Peyer's patch (tissue), 4 donors: ENCODE results near the gene AHRR. TPM values are rescaled to one million over a fixed set of nuclear protein-coding genes. Genes with fewer than 3 reads are reported as not detected.

Experiments used
- DNase-seq, 3 donors: peaks; one replicate each; pipeline ENCODE4 v3.0.0-alpha.2; 2017 to 2019
- H3K27ac ChIP-seq, 4 donors: fragments of 200-600 bp; sonication (generic); one replicate each; pipeline ENCODE4 v1.5.1; 2016 to 2019
- H3K27me3 ChIP-seq, 2 donors: fragments of 200-600 bp; sonication (generic); one replicate each; pipeline ENCODE4 v1.5.1; 2019
- H3K36me3 ChIP-seq, 3 donors: fragments of 200-600 bp; sonication (generic); one replicate each; pipeline ENCODE4 v1.5.1; 2016 to 2019
- H3K4me1 ChIP-seq, 4 donors: fragments of 200-600 bp; sonication (generic); one replicate each; pipeline ENCODE4 v1.5.1; 2016 to 2019
- H3K4me3 ChIP-seq, 4 donors: fragments of 200-600 bp; sonication (generic); 1 replicate in 3 of 4; 2 replicates in 1 of 4; pipeline ENCODE4 v1.5.1; 2016 to 2019; ENCODE audit warnings: mild to moderate bottlenecking in 1 of 4
- H3K9me3 ChIP-seq, 4 donors: fragments of 200-600 bp; sonication (generic); one replicate each; pipeline ENCODE4 v1.5.1; 2016 to 2019; ENCODE audit warnings: mild to moderate bottlenecking in 1 of 4
- CTCF ChIP-seq, 6 experiments: fragments of 450-650 bp in 4 of 6; fragments of 200-600 bp in 2 of 6; sonication (generic) in 1 of 6; IDR thresholded peaks; one replicate each; pipeline ENCODE4 v1.5.1; 2017 to 2019; ENCODE audit warnings: antibody characterized with exemption in 6 of 6, mild to moderate bottlenecking in 3 of 6, moderate library complexity in 1 of 6
- POLR2A ChIP-seq, 2 donors: fragments of 450-650 bp; IDR thresholded peaks; one replicate each; pipeline ENCODE4 v1.5.1; 2017; ENCODE audit warnings: antibody characterized with exemption in 2 of 2, mild to moderate bottlenecking in 2 of 2, moderate library complexity in 2 of 2
- total RNA-seq, 4 donors: library from RNA; depleted of rRNA; stranded (reverse); fragments of >200 nt; gene quantifications; one replicate each; pipeline ENCODE4 v1.1.0, GENCODE V29; 2016

AHRR gene
- total RNA-seq, 4 donors from 2014 or later, result 1.6 to 28.1 (median 2.4) TPM

GRCh38 chr5:421287-421880 is 99.9 kb downstream of the AHRR start:
- Histone ChIP-seq H3K36me3 (no peaks in the 10 kb centered on the region), H3K27me3 (no peaks in the 10 kb centered on the region), H3K4me3 (no peak overlapping the region), H3K4me1 (no peaks in the 10 kb centered on the region), H3K27ac (no peak overlapping the region), H3K9me3 (no peaks in the 10 kb centered on the region)
- TF ChIP-seq POLR2A (IDR thresholded peaks at IDR 0.05), result no peak
- no peak for TF ChIP-seq CTCF (IDR thresholded peaks at IDR 0.05)
- peak in 2 of 3 donors; percentile 39 to 42 for DNase-seq

DNA sequence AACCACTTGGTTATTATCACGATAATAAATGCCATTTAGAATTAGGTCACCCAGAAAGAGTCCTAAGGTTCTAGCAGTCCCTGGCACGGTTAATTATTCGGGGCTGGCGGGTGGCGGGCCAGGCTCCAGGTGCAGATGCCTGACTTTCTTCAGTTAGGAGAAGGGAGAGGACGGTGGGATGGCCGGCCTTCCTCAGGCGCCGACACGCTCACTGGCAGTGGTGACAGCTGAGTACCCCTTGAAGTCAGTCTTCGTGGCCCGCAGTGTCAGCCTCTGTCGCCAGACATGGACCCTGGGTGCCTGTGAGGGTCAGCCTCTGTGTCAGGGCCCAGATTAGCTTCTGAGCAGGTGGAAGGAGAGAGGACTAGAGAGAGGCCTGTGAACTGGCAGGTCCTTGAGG is 100.4 kb downstream of the AHRR start:
- peak in 2 of 3 donors; percentile 33 to 36 for DNase-seq
- no peak overlapping the region for H3K4me3 ChIP-seq
- TF ChIP-seq POLR2A (IDR thresholded peaks at IDR 0.05) (no peak), CTCF (IDR thresholded peaks at IDR 0.05) (no peak)

DNA sequence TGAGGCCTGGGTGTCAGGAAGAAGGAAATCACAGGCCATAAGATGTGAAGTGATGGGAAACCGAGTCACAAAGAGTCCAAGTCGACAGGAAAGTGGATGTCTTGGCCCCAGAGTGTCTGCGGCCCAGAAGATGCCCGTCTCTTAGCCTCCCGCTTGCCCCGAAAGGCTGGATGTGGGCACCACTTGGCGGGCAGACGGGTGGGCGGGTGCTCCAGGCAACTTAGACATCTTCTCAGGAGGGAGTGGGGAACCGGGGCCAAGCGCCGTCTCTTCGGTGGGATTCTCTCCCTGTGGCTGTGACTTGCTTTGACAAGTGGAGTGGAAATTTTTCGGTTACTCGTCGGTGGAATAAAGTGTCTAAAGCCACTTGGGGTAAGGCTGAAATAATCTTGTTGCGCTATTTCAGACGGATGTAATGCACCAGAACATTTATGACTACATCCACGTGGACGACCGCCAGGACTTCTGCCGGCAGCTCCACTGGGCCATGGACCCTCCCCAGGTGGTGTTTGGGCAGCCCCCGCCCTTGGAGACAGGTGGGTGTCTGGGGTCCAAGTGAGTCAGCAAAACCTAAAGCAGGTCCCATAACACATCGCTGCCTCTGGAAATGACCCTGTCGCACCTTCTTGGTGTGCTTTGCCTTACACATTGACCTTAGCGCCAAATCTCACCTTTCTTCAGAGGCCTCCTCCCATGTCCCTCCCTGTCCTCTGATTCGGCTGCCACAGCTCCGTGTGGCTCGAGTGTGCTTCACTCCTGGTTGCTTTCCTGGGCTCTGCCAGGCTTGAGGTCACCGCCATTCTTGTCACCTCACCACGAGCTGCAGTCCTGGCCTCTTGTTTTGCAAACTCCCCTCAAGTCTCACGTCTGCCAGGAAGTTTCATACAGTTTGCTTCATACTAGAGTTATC is 101.1 kb downstream of the AHRR start:
- Histone ChIP-seq H3K36me3 (no peaks in the 10 kb centered on the region), H3K27ac (no peak overlapping the region), H3K4me1 (no peaks in the 10 kb centered on the region), H3K27me3 (no peaks in the 10 kb centered on the region), H3K9me3 (no peaks in the 10 kb centered on the region), H3K4me3 (no peak overlapping the region)
- DNase-seq, result peak in 2 of 3 donors; percentile 33 to 42
- no peak for TF ChIP-seq CTCF (IDR thresholded peaks at IDR 0.05)
- no peak for TF ChIP-seq POLR2A (IDR thresholded peaks at IDR 0.05)

More for the DNA sequence above, 100.4 kb downstream of the AHRR start:
- no peaks in the 10 kb centered on the region for H3K4me1 ChIP-seq
- no peaks in the 10 kb centered on the region for H3K9me3 ChIP-seq
- H3K36me3 ChIP-seq, result no peaks in the 10 kb centered on the region
- H3K27me3 ChIP-seq, result no peaks in the 10 kb centered on the region
- H3K27ac ChIP-seq, result no peak overlapping the region

GRCh38 chr5:423233-423565 is 101.7 kb downstream of the AHRR start:
- H3K27ac ChIP-seq, result no peak overlapping the region
- H3K4me3 ChIP-seq, result no peak overlapping the region
- no peaks in the 10 kb centered on the region for H3K9me3 ChIP-seq
- TF ChIP-seq POLR2A (IDR thresholded peaks at IDR 0.05), result no peak
- TF ChIP-seq CTCF (IDR thresholded peaks at IDR 0.05), result no peak
- no peaks in the 10 kb centered on the region for H3K27me3 ChIP-seq
- DNase-seq, result peak in 1 of 3 donors; percentile 26
- H3K4me1 ChIP-seq, result no peaks in the 10 kb centered on the region
- no peaks in the 10 kb centered on the region for H3K36me3 ChIP-seq

- no peaks in the 10 kb centered on the region for H3K36me3 ChIP-seq
- no peaks in the 10 kb centered on the region for H3K4me1 ChIP-seq
- peak in 2 of 3 donors; percentile 24 to 41 for DNase-seq
- no peaks in the 10 kb centered on the region for H3K9me3 ChIP-seq
- TF ChIP-seq CTCF (IDR thresholded peaks at IDR 0.05) (no peak), POLR2A (IDR thresholded peaks at IDR 0.05) (no peak)
- no peak overlapping the region for H3K4me3 ChIP-seq
- H3K27me3 ChIP-seq, result no peaks in the 10 kb centered on the region
- no peak overlapping the region for H3K27ac ChIP-seq
Measured at GRCh38 chr5:423626-424261, 102.2 kb downstream of the AHRR start.
